Esophagus muscularis mucosa (tissue), 4 donors: Measurements from ENCODE around the gene FBXW12. TPM values are rescaled to one million over a fixed set of nuclear protein-coding genes. Genes with fewer than 3 reads are reported as not detected.

Experiments used
- DNase-seq: peaks from one replicate; pipeline ENCODE4 v3.0.0-alpha.2; 2017; ENCODE audit errors: extremely low spot score
- H3K27ac ChIP-seq, 4 donors: fragments of 200-600 bp; sonication (generic); replicated peaks in 1 of 4; 1 replicate in 3 of 4; 2 replicates in 1 of 4; pipeline ENCODE4 v1.5.1; 2016 to 2019; ENCODE audit warnings: mild to moderate bottlenecking in 1 of 4
- H3K27me3 ChIP-seq, 4 donors: fragments of 200-600 bp; sonication (generic); one replicate each; pipeline versions ENCODE4 v1.5.1 to v1.6.0; 2016 to 2019
- H3K36me3 ChIP-seq, 4 donors: fragments of 200-600 bp; sonication (generic); one replicate each; pipeline ENCODE4 v1.5.1; 2016 to 2019
- H3K4me1 ChIP-seq, 4 donors: fragments of 200-600 bp; sonication (generic); one replicate each; pipeline ENCODE4 v1.5.1; 2016 to 2019
- H3K4me3 ChIP-seq, 4 donors: fragments of 200-600 bp; sonication (generic); 1 replicate in 2 of 4; 2 replicates in 2 of 4; pipeline ENCODE4 v1.5.1; 2016 to 2019; ENCODE audit warnings: mild to moderate bottlenecking in 4 of 4, moderate library complexity in 1 of 4
- H3K9me3 ChIP-seq, 4 donors: fragments of 200-600 bp; sonication (generic); 1 replicate in 3 of 4; 2 replicates in 1 of 4; pipeline ENCODE4 v1.5.1; 2016 to 2019
- EP300 ChIP-seq: sonication (generic); formaldehyde crosslinking; IDR thresholded peaks from one replicate; pipeline ENCODE4 v1.6.1; 2017; ENCODE audit warnings: antibody characterized with exemption
- POLR2A ChIP-seq: fragments of 450-650 bp; IDR thresholded peaks from one replicate; pipeline ENCODE4 v1.6.1; 2017; ENCODE audit warnings: antibody characterized with exemption, moderate library complexity, mild to moderate bottlenecking, low read depth
- POLR2AphosphoS5 ChIP-seq, 2 donors: sonication (generic); formaldehyde crosslinking; IDR thresholded peaks; one replicate each; pipeline ENCODE4 v1.6.1; 2017; ENCODE audit warnings: antibody characterized with exemption in 2 of 2
- WGBS: methylation state at CpG from one replicate; pipeline ENCODE4 v1.1.5; 2018; 5-methylcytosine and 5-hydroxymethylcytosine counted together
- intact Hi-C: fragments of 100-400 bp; cut with DNase I; formaldehyde crosslinking; loops from one replicate; pipeline ENCODE4 v1.15.1; 2023
- total RNA-seq, 4 donors: library from RNA; depleted of rRNA; stranded (reverse); fragments of >200 nt; gene quantifications; one replicate each; pipeline versions ENCODE4 v1.1.0 to v1.2.1, GENCODE V29; 2016
- TF ChIP-seq, protein P1 (sequence below), 3 experiments: fragments of 200-600 bp in 2 of 3; fragments of 450-650 bp in 1 of 3; sonication (generic) in 2 of 3; IDR thresholded peaks; one replicate each; pipeline ENCODE4 v1.5.1; 2017 to 2019; ENCODE audit warnings: antibody characterized with exemption in 3 of 3, mild to moderate bottlenecking in 2 of 3, moderate library complexity in 1 of 3

FBXW12 gene
- total RNA-seq, 4 donors from 2014 or later: 0.65 TPM; not detected in 3

DNA sequence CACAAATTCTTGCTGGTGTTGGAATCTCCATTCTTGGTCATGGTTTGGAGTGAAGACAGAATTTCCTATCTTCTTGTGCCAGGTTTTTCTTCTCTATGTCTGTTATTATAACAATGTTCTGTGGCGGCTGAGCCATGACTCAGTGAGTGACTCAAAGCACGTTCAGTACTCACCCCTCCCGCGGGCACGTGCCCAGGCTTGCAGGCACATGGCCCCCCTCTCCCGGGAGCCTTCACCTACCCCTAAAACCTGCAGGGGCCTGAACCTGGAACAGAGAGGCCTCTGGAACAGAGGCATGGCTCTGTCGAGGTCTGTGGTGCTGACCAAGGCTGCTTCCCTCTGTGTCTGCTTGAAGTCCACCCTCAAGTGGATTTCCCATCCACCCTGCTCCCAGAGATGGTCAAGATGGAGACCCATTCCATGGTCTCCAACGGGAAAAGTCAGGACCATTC lies 30.3 kb downstream of the FBXW12 start:
- Histone ChIP-seq H3K27me3 (no peaks in the 10 kb centered on the region), H3K9me3 (no peaks in the 10 kb centered on the region), H3K36me3 (peaks cover 24 to 40% (median 37%) of the 10 kb centered on the region in 4 donors), H3K4me3 (no peak overlapping the region), H3K4me1 (peaks cover 14 to 51% (median 33%) of the 10 kb centered on the region in 4 donors), H3K27ac (peak overlapping the region; percentile 84 to 96 (median 95))
- intact Hi-C loops: no loop called here
- TF ChIP-seq POLR2A: no peak
- TF ChIP-seq, protein P1, sequence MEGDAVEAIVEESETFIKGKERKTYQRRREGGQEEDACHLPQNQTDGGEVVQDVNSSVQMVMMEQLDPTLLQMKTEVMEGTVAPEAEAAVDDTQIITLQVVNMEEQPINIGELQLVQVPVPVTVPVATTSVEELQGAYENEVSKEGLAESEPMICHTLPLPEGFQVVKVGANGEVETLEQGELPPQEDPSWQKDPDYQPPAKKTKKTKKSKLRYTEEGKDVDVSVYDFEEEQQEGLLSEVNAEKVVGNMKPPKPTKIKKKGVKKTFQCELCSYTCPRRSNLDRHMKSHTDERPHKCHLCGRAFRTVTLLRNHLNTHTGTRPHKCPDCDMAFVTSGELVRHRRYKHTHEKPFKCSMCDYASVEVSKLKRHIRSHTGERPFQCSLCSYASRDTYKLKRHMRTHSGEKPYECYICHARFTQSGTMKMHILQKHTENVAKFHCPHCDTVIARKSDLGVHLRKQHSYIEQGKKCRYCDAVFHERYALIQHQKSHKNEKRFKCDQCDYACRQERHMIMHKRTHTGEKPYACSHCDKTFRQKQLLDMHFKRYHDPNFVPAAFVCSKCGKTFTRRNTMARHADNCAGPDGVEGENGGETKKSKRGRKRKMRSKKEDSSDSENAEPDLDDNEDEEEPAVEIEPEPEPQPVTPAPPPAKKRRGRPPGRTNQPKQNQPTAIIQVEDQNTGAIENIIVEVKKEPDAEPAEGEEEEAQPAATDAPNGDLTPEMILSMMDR (IDR thresholded peaks at IDR 0.05): no peak
- peak; percentile 91 to 94 for TF ChIP-seq POLR2AphosphoS5 (IDR thresholded peaks at IDR 0.05)
- peak; percentile 76 for TF ChIP-seq EP300
- WGBS: 34% methylated on average over 8 of the region's 8 CpGs
- peak; percentile 98 for DNase-seq

DNA sequence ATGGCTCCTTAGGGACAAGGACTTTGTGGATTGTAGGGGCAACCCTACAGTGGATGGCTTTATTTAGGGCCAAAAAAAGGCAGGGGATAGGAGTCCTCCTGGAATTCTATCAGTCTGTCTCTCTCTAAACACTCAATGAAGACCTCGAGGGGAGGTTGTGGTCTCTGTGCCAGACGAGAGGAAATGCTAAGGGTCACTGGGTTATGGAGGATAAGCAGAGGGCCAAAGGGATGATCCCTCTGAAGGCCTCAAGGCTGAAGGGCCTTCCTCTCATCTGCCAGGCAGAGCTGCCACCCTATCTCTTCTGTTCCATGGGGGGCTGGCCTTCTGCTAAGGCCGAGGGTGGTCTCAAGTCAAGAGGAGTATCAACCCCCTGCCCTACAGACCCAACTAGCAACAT lies 30.9 kb downstream of the FBXW12 start:
- H3K4me1 ChIP-seq: peaks cover 14 to 51% (median 33%) of the 10 kb centered on the region in 4 donors
- H3K36me3 ChIP-seq: peaks cover 24 to 46% (median 43%) of the 10 kb centered on the region in 4 donors
- DNase-seq: no peak
- TF ChIP-seq EP300 (no peak), POLR2A (no peak), POLR2AphosphoS5 (IDR thresholded peaks at IDR 0.05) (no peak)
- TF ChIP-seq, protein P1 (IDR thresholded peaks at IDR 0.05): no peak
- H3K27me3 ChIP-seq: no peaks in the 10 kb centered on the region
- WGBS: 78% methylated on average over 3 of the region's 3 CpGs
- peak overlapping the region; percentile 84 to 96 (median 95) for H3K27ac ChIP-seq
- no peaks in the 10 kb centered on the region for H3K9me3 ChIP-seq
- intact Hi-C loops: no loop called here
- H3K4me3 ChIP-seq: no peak overlapping the region

DNA sequence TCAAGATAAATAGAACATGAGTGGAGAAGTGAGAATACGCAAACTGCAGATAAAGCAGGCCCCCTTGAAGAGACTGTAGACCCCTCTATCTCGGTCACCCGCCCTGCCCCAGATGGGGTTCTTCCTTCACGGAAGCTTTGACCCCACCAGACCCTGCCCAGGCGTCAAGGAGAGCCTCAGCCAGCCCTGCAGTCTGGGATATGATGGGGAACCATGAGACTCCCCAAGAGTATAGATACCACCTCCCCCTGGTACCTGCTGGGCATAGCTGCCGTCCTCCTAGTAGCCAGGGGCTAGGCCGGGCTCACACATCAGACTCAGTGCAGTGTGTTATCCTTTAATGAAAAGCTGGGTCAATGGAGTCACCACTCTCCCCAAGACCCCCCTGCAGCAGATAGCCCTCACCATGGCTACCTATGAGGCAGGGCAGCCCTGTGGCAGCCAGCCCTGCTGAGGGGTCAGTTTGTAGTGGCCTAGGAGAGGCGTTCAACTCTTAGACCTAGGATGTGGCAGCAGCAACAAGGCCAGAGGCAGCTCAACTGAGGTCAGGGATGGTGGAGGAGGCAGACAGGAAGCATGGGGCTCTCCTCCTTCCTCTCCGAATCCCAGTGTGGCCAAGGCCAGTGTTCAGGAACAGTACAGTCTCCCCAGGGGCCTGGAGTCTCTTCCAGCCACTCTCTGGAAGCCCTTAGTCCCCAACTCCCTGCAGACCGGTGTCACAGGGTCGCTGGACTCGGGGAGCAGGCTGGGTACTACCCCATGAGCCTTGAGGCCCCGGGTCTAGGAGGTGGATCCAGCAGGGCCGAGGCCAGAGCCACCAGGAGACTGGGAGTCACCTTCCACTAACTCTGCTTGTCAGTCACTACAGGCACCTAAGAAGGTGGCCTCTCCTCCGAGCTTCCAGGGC lies 31.8 kb downstream of the FBXW12 start:
- Histone ChIP-seq H3K4me3 (no peak overlapping the region), H3K9me3 (no peaks in the 10 kb centered on the region), H3K27ac (peak overlapping the region; percentile 84 to 96 (median 95)), H3K4me1 (peaks cover 14 to 54% (median 33%) of the 10 kb centered on the region in 4 donors), H3K36me3 (peaks cover 27 to 55% (median 52%) of the 10 kb centered on the region in 4 donors), H3K27me3 (no peaks in the 10 kb centered on the region)
- TF ChIP-seq EP300 (no peak), POLR2AphosphoS5 (IDR thresholded peaks at IDR 0.05) (no peak), POLR2A (no peak)
- TF ChIP-seq, protein P1 (IDR thresholded peaks at IDR 0.05): no peak
- no peak for DNase-seq
- intact Hi-C loops: no loop called here
- WGBS: 93% methylated on average over 11 of the region's 15 CpGs

DNA sequence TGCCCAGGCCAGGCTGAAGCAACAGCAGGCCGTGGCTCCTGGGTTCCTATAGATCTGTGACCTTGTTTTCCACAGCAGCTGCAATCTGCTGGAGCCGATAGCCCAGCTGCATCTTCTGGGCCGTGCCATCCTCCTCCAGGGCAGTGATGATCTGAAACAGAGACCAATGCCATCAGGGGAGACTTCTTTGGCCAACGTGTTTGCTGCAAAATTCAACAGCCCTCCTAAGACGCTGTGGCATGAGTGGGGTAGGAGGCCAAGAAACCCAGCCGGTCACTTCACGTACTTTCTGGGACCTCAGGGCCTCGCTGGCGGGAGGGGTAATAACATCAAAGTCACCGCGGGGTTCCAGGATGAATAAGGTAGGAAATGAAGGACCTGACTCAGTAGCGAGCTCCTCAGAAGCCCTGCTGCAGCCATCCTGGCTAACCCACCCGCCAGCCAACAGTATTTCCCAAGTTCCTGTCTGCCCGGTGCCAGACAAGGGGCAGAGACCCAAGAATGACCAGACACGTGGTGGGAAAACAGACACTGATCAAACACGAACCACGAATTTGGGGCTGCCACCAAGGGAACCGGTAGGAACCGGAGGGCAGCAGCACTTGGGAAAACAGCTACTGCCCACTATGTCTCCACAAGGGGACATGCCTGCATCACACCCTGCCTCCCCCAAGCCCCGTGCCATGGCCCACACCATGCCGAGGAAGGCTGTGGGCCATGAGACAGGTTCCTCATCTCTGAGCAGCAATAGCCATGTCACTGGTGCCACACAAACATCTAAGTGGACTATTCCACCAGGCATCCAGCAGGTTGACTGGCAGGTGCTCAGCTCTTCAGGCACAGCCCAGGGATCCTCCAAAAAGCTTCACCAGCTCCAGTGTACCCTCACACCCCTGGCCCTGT lies 32.7 kb downstream of the FBXW12 start:
- no peaks in the 10 kb centered on the region for H3K9me3 ChIP-seq
- H3K4me3 ChIP-seq: no peak overlapping the region
- intact Hi-C loops: no loop called here
- WGBS: 95% methylated on average over 10 of the region's 21 CpGs
- peak overlapping the region; percentile 84 to 96 (median 95) for H3K27ac ChIP-seq
- no peak for TF ChIP-seq EP300
- TF ChIP-seq POLR2AphosphoS5 (IDR thresholded peaks at IDR 0.05): peak in 1 of 2 donors; percentile 3
- TF ChIP-seq, protein P1 (IDR thresholded peaks at IDR 0.05): no peak
- TF ChIP-seq POLR2A: no peak
- H3K4me1 ChIP-seq: peaks cover 14 to 62% (median 35%) of the 10 kb centered on the region in 4 donors
- no peaks in the 10 kb centered on the region for H3K27me3 ChIP-seq
- H3K36me3 ChIP-seq: peaks cover 36 to 64% (median 61%) of the 10 kb centered on the region in 4 donors
- DNase-seq: no peak
